Measurements from ENCODE around the gene HSD17B7. TPM values are rescaled to one million over a fixed set of nuclear protein-coding genes. Genes with fewer than 3 reads are reported as not detected.
A peak's percentile ranks its signal among the peaks of the same experiment; 100 is the strongest.

HSD17B7 gene
- total and polyA plus RNA-seq, 8 donors, result 4.1 to 14.2 (median 6.8) TPM

DNA sequence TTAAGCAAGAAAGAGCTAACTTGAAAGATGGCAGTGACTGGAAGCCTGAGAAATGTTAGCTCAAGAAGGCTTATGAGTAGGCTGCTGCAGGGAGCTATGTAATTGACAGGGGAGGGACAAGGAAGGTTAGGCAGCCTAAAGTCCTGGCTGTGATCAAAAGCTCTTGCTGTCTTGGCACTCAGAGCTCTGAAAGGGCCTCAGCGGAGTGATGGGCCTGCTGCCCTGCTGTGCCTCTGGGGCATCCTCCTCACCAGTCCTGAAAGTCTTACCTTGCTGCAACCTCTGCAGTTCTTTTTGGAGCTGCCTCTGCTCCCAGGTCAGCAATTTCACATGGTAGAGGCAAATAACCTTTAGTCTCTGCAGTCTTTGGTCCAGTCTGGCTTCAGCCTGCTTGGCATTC, 68.7 kb downstream of the HSD17B7 start:
- no peaks in the 10 kb centered on the region for H3K36me3 ChIP-seq
- intact Hi-C loops (cut with DNase I), result loop anchor here in 2 of 3 donors (10.0 kb wide), 3 partner anchors 316 to 456 kb away; no protein-coding TSS in a partner anchor
- no peak overlapping the region for H3K4me3 ChIP-seq
- no peak for DNase-seq
- ATAC-seq, result no peak
- no peaks in the 10 kb centered on the region for H3K9me3 ChIP-seq
- no peaks in the 10 kb centered on the region for H3K4me1 ChIP-seq
- no peak for FAIRE-seq
- no peak overlapping the region for H3K27ac ChIP-seq
- H3K27me3 ChIP-seq, result peaks cover 0 to 4% (median 0%) of the 10 kb centered on the region in 4 donors
- TF ChIP-seq, protein P1, sequence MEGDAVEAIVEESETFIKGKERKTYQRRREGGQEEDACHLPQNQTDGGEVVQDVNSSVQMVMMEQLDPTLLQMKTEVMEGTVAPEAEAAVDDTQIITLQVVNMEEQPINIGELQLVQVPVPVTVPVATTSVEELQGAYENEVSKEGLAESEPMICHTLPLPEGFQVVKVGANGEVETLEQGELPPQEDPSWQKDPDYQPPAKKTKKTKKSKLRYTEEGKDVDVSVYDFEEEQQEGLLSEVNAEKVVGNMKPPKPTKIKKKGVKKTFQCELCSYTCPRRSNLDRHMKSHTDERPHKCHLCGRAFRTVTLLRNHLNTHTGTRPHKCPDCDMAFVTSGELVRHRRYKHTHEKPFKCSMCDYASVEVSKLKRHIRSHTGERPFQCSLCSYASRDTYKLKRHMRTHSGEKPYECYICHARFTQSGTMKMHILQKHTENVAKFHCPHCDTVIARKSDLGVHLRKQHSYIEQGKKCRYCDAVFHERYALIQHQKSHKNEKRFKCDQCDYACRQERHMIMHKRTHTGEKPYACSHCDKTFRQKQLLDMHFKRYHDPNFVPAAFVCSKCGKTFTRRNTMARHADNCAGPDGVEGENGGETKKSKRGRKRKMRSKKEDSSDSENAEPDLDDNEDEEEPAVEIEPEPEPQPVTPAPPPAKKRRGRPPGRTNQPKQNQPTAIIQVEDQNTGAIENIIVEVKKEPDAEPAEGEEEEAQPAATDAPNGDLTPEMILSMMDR (IDR thresholded peaks at IDR 0.05), result no peak
- 85 to 89% methylated on average over 1 of the region's 1 CpG for WGBS, 2 donors

DNA sequence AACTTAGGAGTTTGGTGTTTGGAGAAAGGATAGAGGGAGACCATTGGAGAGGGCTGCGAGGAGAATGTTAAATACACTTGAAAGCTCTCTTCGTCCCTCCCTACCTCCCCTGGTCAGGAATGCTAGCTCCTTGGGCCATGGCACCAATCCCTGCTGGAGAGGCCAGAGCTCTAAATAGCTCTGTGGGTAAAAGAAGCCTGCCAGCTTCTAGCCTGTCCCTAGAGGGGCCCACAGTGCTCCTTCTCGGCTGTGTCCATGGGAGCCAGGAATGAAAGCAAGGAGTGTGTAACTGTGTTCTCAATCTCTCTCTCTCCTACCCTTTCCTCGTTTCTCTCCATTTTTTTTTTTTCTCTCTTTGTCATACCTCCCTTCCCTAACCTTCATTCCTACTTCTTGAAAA, 70.6 kb downstream of the HSD17B7 start, which contains the start of gene CCDC190:
Gene CCDC190 (minus strand): TSS at position 75 of the 400 bp plus-strand sequence. CDS start 1,529 bp downstream, outside the sequence.
- Histone ChIP-seq H3K9me3 (no peaks in the 10 kb centered on the region), H3K4me1 (no peaks in the 10 kb centered on the region), H3K4me3 (no peak within 1 kb of the TSS), H3K36me3 (no peaks in the 10 kb centered on the region), H3K27ac (no peak within 1 kb of the TSS), H3K27me3 (peaks cover 0 to 4% (median 0%) of the 10 kb centered on the region in 4 donors)
- DNase-seq (no peak), FAIRE-seq (no peak), ATAC-seq (peak in 1 of 4 donors; percentile 29)
- TF ChIP-seq, protein P1 (IDR thresholded peaks at IDR 0.05), result no peak
- 58 to 65% methylated on average over 4 of the region's 4 CpGs for WGBS, 2 donors
- intact Hi-C loops (cut with DNase I), result no loop called here

DNA sequence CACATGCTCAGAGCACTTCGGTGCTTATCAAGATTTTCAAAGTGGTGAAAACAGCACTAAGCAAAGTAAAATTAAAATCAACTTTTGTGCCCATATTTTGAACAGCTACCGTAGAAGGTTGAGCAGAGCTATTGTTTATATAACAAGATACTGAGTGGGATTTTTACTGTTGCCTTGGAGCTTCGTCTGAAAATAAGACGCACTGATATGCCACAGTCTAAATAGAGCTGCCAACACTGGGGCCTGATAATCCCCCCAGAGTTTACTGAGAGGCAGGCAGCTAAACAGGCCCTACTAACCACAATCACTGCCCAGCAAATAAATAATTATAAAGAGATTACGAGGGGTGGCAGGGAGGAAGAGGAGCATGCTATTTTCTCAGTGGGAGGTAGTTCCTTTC, 71.1 kb downstream of the HSD17B7 start:
- Histone ChIP-seq H3K4me3 (no peak overlapping the region), H3K4me1 (no peaks in the 10 kb centered on the region), H3K27ac (no peak overlapping the region), H3K36me3 (no peaks in the 10 kb centered on the region), H3K9me3 (no peaks in the 10 kb centered on the region), H3K27me3 (peaks cover 0 to 4% (median 0%) of the 10 kb centered on the region in 4 donors)
- no peak for FAIRE-seq
- intact Hi-C loops (cut with DNase I), result no loop called here
- TF ChIP-seq, protein P1 (IDR thresholded peaks at IDR 0.05), result no peak
- 52 to 56% methylated on average over 5 of the region's 5 CpGs for WGBS, 2 donors
- no peak for ATAC-seq
- DNase-seq, result no peak

Other genes with a start within 250 kb of the HSD17B7 start
- 10 to 100 TPM; 42.0 to 53.8 (median 47.5) TPM for gene UAP1, start 229.0 kb upstream of the HSD17B7 start, total RNA-seq
- gene UAP1, start 229.0 kb upstream of the HSD17B7 start, polyA plus RNA-seq, result 10 to 100 TPM; 38.7 to 47.3 TPM
- gene DDR2, start 158.2 kb upstream of the HSD17B7 start, total RNA-seq, result 10 to 100 TPM in 1 of 6 donors, 1 to 10 TPM in 5; 2.5 to 14.6 (median 5.4) TPM
- gene DDR2, start 158.2 kb upstream of the HSD17B7 start, polyA plus RNA-seq, result 1 to 10 TPM; 1.4 to 2.8 TPM
- not detected for gene CCDC190, start 70.5 kb downstream of the HSD17B7 start, total RNA-seq
- gene CCDC190, start 70.5 kb downstream of the HSD17B7 start, polyA plus RNA-seq, result not detected